ENCODE results near the gene AHR.

The AHR gene

DNA sequence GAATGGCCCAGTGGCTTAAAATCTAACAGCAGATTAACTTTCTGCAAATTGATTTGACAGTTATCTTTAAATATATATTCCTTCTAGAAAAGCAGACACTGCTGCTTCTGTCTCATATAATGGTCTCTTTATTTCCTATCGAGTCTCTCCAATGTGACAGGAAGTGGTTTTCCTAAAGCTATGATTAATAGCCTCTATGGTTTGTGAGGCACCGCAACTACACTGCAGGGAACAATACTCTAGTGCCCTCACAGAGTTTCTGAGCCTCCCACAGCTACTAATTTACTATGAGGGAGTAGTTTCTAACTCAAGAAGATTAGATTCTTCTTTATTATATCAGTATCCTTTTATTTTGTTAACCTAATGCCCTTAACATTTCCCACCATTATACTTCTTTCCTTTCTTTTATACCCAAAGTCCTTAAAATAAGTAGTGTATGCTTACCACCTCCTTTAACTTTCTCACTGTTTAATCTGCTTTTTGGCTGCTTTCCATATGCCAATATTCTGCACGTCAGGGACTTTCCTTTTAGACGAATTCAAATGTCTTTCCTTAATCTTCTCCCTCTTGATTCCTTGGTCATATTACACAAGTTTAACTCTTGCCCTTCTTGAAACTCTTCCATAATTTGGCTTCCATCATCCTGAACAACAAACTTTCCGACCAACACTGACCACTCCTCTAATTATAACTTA lies 23.8 kb upstream of the AHR start:
- TF ChIP-seq CTCF (conservative IDR thresholded peaks at IDR 0.05; ENCODE audit: control insufficient read depth, insufficient read depth, low read depth, low read length) = no peak
- peak; percentile 54 for DNase-seq (ENCODE audit: low read depth)
- H3K4me3 ChIP-seq (ENCODE audit: control insufficient read depth, low read depth, low read length) = no peak overlapping the region

DNA sequence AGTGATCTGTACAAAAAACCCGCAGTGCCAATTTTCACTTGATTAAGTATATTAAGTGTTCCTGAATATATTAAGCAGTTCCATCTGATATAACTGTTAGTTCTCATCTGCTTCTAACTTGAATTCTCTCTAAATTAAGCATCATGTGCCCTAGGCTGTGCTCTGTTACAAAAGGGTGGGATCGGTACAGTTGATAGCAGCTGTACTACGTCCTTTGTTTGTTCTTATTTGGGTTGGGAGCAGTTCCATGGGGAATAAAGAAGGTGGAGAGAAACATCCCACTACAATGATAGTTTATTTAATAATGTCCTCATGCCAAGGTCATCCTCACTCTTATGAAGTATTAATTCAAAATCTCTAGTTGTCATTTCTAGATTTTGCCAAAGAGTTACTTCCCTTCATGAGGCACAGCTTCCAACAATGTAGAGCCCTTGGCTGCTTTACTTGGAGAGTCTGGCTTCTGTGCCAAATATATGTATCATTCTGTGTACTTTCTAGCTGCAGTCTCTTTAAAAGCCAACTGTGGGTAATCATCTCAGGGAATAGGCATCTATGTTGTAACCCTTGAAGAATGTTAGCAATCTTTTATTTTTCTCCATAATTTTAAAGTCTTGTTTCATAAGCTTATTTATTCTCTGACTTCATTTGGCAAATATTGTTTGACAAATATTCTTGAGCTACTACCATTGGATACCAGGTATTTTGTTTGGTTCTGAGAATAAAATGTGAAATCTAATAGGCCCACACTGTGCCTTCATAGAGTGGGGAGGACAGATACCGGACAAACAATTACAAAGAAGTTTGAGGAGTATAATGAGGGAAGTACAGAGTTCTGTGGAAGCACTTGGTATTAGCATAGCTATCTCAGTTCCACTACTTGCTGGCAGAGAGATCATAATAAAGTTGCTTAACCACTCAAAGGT lies 22.4 kb upstream of the AHR start:
- no peak overlapping the region for H3K4me3 ChIP-seq (ENCODE audit: control insufficient read depth, low read depth, low read length)
- peak; percentile 93 for DNase-seq (ENCODE audit: low read depth)
- no peak for TF ChIP-seq CTCF (conservative IDR thresholded peaks at IDR 0.05; ENCODE audit: control insufficient read depth, insufficient read depth, low read depth, low read length)

DNA sequence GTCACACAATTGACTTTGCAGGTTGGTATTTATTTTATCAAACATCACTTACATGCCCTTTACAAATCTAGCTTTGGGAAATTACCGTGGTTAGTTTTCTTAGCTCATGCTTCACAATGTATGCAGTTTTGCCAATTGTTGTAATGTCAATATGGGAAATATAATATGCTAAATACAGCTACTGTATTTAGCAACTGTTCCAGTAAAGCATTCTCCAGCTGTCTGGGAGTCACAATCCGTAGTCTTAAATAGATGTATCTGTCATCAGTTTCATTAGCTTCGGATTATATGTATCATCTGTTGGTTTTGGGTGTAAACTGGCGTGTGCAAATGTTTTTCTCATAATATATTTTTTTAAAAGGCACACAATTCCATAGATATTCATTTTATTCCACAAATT lies 19.4 kb upstream of the AHR start:
- no peak for DNase-seq (ENCODE audit: low read depth)
- H3K4me3 ChIP-seq (ENCODE audit: control insufficient read depth, low read depth, low read length) = no peak overlapping the region
- no peak for TF ChIP-seq CTCF (conservative IDR thresholded peaks at IDR 0.05; ENCODE audit: control insufficient read depth, insufficient read depth, low read depth, low read length)

DNA sequence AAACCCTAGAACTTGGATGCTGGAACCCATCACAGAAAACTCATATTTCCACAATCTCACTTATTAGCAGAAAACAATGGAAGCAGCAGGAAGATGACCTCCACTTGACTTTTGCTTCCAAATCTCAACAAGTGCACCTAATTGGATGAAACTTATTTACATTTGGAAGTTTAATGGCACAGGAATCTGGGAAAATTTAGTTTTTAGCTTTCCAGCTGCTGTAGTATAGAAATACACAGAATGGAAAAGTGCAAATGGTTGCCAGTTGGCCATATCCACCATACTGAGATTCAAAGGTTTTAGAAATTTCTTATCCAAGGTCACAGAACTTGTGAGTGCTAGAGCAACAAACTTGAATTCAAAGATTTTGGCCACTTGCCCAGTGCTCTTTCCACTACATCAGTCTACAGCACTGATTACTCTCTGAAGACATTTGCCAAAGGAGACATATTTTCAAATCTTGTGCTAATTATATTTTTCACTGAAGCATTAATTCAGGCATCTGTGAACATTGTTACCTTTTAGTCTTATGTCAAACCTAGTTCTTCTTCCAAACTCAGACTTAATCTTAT lies 9.3 kb upstream of the AHR start:
- no peak for TF ChIP-seq CTCF (conservative IDR thresholded peaks at IDR 0.05; ENCODE audit: control insufficient read depth, insufficient read depth, low read depth, low read length)

DNA sequence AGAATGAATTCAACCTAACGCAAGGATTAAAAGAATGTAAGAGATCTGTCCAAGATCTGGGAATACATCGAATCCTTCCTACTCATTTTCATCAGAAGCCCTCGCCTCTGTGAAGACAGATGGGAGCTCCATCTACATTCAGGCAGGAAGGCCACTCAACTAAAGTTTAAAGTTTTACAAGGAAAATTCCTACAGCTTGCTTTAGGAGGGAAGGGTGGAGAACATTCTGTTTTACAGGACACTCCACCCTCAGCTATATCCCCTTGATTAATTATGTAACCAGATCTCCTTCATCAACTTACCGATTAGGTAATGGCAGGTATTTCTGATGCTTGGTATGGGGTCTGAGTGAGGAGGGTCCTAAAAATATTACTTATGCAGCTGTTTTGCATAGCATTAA lies 5.6 kb upstream of the AHR start:
- no peak for DNase-seq (ENCODE audit: low read depth)
- no peak for TF ChIP-seq CTCF (conservative IDR thresholded peaks at IDR 0.05; ENCODE audit: control insufficient read depth, insufficient read depth, low read depth, low read length)

More for the DNA sequence above, 9.3 kb upstream of the AHR start:
- H3K4me3 ChIP-seq (ENCODE audit: control insufficient read depth, low read depth, low read length) = no peak overlapping the region
- DNase-seq (ENCODE audit: low read depth) = peak; percentile 27

GRCh38 chr7:17293481-17293880 lies 5.0 kb upstream of the AHR start:
- no peak for DNase-seq (ENCODE audit: low read depth)
- no peak for TF ChIP-seq CTCF (conservative IDR thresholded peaks at IDR 0.05; ENCODE audit: control insufficient read depth, insufficient read depth, low read depth, low read length)
- no peak overlapping the region for H3K4me3 ChIP-seq (ENCODE audit: control insufficient read depth, low read depth, low read length)

More for the DNA sequence above, 5.6 kb upstream of the AHR start:
- H3K4me3 ChIP-seq (ENCODE audit: control insufficient read depth, low read depth, low read length) = no peak overlapping the region
